Vagina (tissue), 2 donors: Measurements from ENCODE around the gene A4GALT.

Source experiments
- POLR2A ChIP-seq, 2 donors: fragments of 450-650 bp; IDR thresholded peaks; one replicate each; pipeline ENCODE4 v1.6.1; 2017; ENCODE audit warnings: antibody characterized with exemption in 2 of 2, mild to moderate bottlenecking in 2 of 2, moderate library complexity in 2 of 2
- TF ChIP-seq, protein P1 (sequence below), 3 experiments: fragments of 450-650 bp in 2 of 3; fragments of 200-600 bp in 1 of 3; sonication (generic) in 1 of 3; IDR thresholded peaks; one replicate each; pipeline ENCODE4 v1.5.1; 2017 to 2019; ENCODE audit warnings: antibody characterized with exemption in 3 of 3, mild to moderate bottlenecking in 2 of 3, moderate library complexity in 2 of 3

GRCh38 chr22:42654436-42655073 is 66.1 kb downstream of the A4GALT start:
- TF ChIP-seq, protein P1, sequence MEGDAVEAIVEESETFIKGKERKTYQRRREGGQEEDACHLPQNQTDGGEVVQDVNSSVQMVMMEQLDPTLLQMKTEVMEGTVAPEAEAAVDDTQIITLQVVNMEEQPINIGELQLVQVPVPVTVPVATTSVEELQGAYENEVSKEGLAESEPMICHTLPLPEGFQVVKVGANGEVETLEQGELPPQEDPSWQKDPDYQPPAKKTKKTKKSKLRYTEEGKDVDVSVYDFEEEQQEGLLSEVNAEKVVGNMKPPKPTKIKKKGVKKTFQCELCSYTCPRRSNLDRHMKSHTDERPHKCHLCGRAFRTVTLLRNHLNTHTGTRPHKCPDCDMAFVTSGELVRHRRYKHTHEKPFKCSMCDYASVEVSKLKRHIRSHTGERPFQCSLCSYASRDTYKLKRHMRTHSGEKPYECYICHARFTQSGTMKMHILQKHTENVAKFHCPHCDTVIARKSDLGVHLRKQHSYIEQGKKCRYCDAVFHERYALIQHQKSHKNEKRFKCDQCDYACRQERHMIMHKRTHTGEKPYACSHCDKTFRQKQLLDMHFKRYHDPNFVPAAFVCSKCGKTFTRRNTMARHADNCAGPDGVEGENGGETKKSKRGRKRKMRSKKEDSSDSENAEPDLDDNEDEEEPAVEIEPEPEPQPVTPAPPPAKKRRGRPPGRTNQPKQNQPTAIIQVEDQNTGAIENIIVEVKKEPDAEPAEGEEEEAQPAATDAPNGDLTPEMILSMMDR (IDR thresholded peaks at IDR 0.05), result no peak
- TF ChIP-seq POLR2A (IDR thresholded peaks at IDR 0.05), result no peak
